H9 (cell line): Measurements from ENCODE around the gene CFAP69. TPM values are rescaled to one million over a fixed set of nuclear protein-coding genes. Genes with fewer than 3 reads are reported as not detected.

Source experiments
- DNase-seq: peaks from one replicate; pipeline ENCODE4 v3.0.0-alpha.2; 2017
- H2AFZ ChIP-seq: one replicate; pipeline ENCODE4 v1.6.1; 2013; ENCODE audit warnings: mild to moderate bottlenecking, low read length, control low read depth, moderate library complexity
- H2AK5ac ChIP-seq: 2 replicates; pipeline ENCODE4 v1.6.1; 2013; ENCODE audit warnings: low read length, control low read depth, mixed read lengths; ENCODE audit not compliant: insufficient read length
- H2BK120ac ChIP-seq: one replicate; pipeline ENCODE4 v1.6.1; 2013; ENCODE audit warnings: low read depth, mild to moderate bottlenecking, low read length, control low read depth, inconsistent platforms; ENCODE audit not compliant: poor library complexity, severe bottlenecking
- H2BK12ac ChIP-seq: 2 replicates; pipeline ENCODE4 v1.6.1; 2013; ENCODE audit warnings: low read length, control low read depth, mixed read lengths, low read depth; ENCODE audit not compliant: insufficient read length
- H2BK15ac ChIP-seq: 2 replicates; pipeline ENCODE4 v1.6.1; 2013; ENCODE audit warnings: low read depth, low read length, control low read depth
- H2BK20ac ChIP-seq: one replicate; pipeline ENCODE4 v1.6.1; 2013; ENCODE audit warnings: low read depth, mild to moderate bottlenecking, low read length, control low read depth, inconsistent platforms; ENCODE audit not compliant: poor library complexity, severe bottlenecking
- H2BK5ac ChIP-seq: 2 replicates; pipeline ENCODE4 v1.6.1; 2013; ENCODE audit warnings: low read length, control low read depth, mixed read lengths; ENCODE audit not compliant: insufficient read length
- H3K14ac ChIP-seq: 2 replicates; pipeline ENCODE4 v1.6.1; 2013; ENCODE audit warnings: low read length, control low read depth; ENCODE audit not compliant: insufficient read depth
- H3K18ac ChIP-seq: 2 replicates; pipeline ENCODE4 v1.6.1; 2013; ENCODE audit warnings: low read depth, mild to moderate bottlenecking, mixed read lengths, low read length, control low read depth; ENCODE audit not compliant: insufficient read length
- H3K23ac ChIP-seq: 2 replicates; pipeline ENCODE4 v1.6.1; 2013; ENCODE audit warnings: low read length, control low read depth, mixed read lengths, low read depth; ENCODE audit not compliant: insufficient read length
- H3K23me2 ChIP-seq: 2 replicates; pipeline ENCODE4 v1.6.1; 2013; ENCODE audit warnings: low read depth, mild to moderate bottlenecking, mixed read lengths, low read length, control low read depth; ENCODE audit not compliant: insufficient read length, poor library complexity, severe bottlenecking
- H3K27ac ChIP-seq: 2 replicates; pipeline ENCODE4 v1.5.1; 2013; ENCODE audit warnings: low read length, control low read depth, mixed read lengths, low read depth; ENCODE audit not compliant: insufficient read length
- H3K27me3 ChIP-seq: 2 replicates; pipeline ENCODE4 v1.6.1; 2013; ENCODE audit warnings: low read length, control low read depth, inconsistent platforms; ENCODE audit not compliant: insufficient read depth
- H3K4ac ChIP-seq: 2 replicates; pipeline ENCODE4 v1.6.1; 2013; ENCODE audit warnings: low read depth, mild to moderate bottlenecking, control low read depth, inconsistent platforms, low read length, moderate library complexity
- H3K4me1 ChIP-seq: 2 replicates; pipeline ENCODE4 v1.6.1; 2013; ENCODE audit warnings: low read length, control low read depth, inconsistent platforms; ENCODE audit not compliant: insufficient read depth
- H3K4me2 ChIP-seq: 2 replicates; pipeline ENCODE4 v1.6.1; 2013; ENCODE audit warnings: low read length, control low read depth, mixed read lengths; ENCODE audit not compliant: insufficient read length, insufficient read depth
- H3K56ac ChIP-seq: 2 replicates; pipeline ENCODE4 v1.6.1; 2013; ENCODE audit warnings: low read depth, mild to moderate bottlenecking, mixed read lengths, low read length, control low read depth; ENCODE audit not compliant: insufficient read length
- H3K79me1 ChIP-seq: 2 replicates; pipeline ENCODE4 v1.6.1; 2013; ENCODE audit warnings: low read depth, mild to moderate bottlenecking, moderate library complexity, low read length, control low read depth, inconsistent platforms; ENCODE audit not compliant: insufficient read depth, poor library complexity, severe bottlenecking
- H3K79me2 ChIP-seq: 2 replicates; pipeline ENCODE4 v1.6.1; 2013; ENCODE audit warnings: low read length, control low read depth, inconsistent platforms; ENCODE audit not compliant: insufficient read depth
- H3K9ac ChIP-seq: 2 replicates; pipeline ENCODE4 v1.6.1; 2013; ENCODE audit warnings: low read length, control low read depth, mixed read lengths; ENCODE audit not compliant: insufficient read length; ENCODE audit errors: extremely low read depth
- H3K9me3 ChIP-seq: one replicate; pipeline ENCODE4 v1.6.1; 2013; ENCODE audit warnings: low read depth, low read length, inconsistent platforms; ENCODE audit not compliant: control insufficient read depth
- H3T11ph ChIP-seq: one replicate; pipeline ENCODE4 v1.6.1; 2013; ENCODE audit warnings: mild to moderate bottlenecking, low read length, control low read depth, inconsistent platforms
- H4K20me1 ChIP-seq: one replicate; pipeline ENCODE4 v1.6.1; 2013; ENCODE audit not compliant: control insufficient read depth, insufficient read length, insufficient read depth
- H4K5ac ChIP-seq: 2 replicates; pipeline ENCODE4 v1.6.1; 2013; ENCODE audit warnings: low read depth, mild to moderate bottlenecking, mixed read lengths, low read length, control low read depth; ENCODE audit not compliant: insufficient read length
- H4K8ac ChIP-seq: replicated peaks from 2 replicates; pipeline ENCODE4 v1.6.1; 2013; ENCODE audit warnings: low read length, control low read depth, mixed read lengths, low read depth; ENCODE audit not compliant: insufficient read length
- H4K91ac ChIP-seq: 2 replicates; pipeline ENCODE4 v1.6.1; 2013; ENCODE audit warnings: low read depth, mild to moderate bottlenecking, moderate library complexity, mixed read lengths, low read length, control low read depth; ENCODE audit not compliant: insufficient read length
- H3K27ac Mint-ChIP-seq, 3 experiments: 2 replicates in 2 of 3; 3 replicates in 1 of 3; pipeline ENCODE4 v1.8.0; 2020 to 2021; ENCODE audit warnings: mixed read lengths in 3 of 3, mild to moderate bottlenecking in 1 of 3, moderate library complexity in 1 of 3
- H3K27me3 Mint-ChIP-seq: 2 replicates; pipeline ENCODE4 v1.8.0; 2021; ENCODE audit warnings: low read depth, mild to moderate bottlenecking, moderate library complexity, mixed read lengths
- H3K36me3 Mint-ChIP-seq, 3 experiments: 2 replicates in 2 of 3; 3 replicates in 1 of 3; pipeline ENCODE4 v1.8.0; 2020 to 2021; ENCODE audit warnings: low read depth in 3 of 3, mixed read lengths in 3 of 3; ENCODE audit not compliant: insufficient read depth in 1 of 3
- H3K4me1 Mint-ChIP-seq, 2 experiments: 2 replicates each; pipeline ENCODE4 v1.8.0; 2020; ENCODE audit warnings: mixed read lengths in 2 of 2
- H3K4me3 Mint-ChIP-seq, 2 experiments: 2 replicates in 1 of 2; 3 replicates in 1 of 2; pipeline ENCODE4 v1.8.0; 2020 to 2021; ENCODE audit warnings: mild to moderate bottlenecking in 2 of 2, mixed read lengths in 2 of 2, moderate library complexity in 1 of 2
- H3K9me3 Mint-ChIP-seq, 2 experiments: 2 replicates in 1 of 2; 3 replicates in 1 of 2; pipeline ENCODE4 v1.8.0; 2020; ENCODE audit warnings: mild to moderate bottlenecking in 2 of 2, mixed read lengths in 2 of 2, moderate library complexity in 1 of 2
- WGBS: extraction: QIAGEN DNeasy Blood & Tissue Kit; methylation state at CpG from one replicate; pipeline ENCODE4 v1.1.7; 2013; ENCODE audit warnings: missing lambda C conversion rate, low lambda C conversion rate, mixed read lengths; ENCODE audit not compliant: insufficient read length; ENCODE audit errors: extremely low coverage; 5-methylcytosine and 5-hydroxymethylcytosine counted together
- total RNA-seq: library from RNA; stranded (reverse); gene quantifications from 2 replicates; pipeline ENCODE4 v1.2.1, GENCODE V29; 2021
- TF ChIP-seq, protein P1 (sequence below): fragments of 200-600 bp; sonication (generic); conservative IDR thresholded peaks from 3 replicates; pipeline ENCODE4 v1.8.0; 2021; ENCODE audit warnings: antibody characterized with exemption, mild to moderate bottlenecking

Gene CFAP69
- total RNA-seq, 1 experiment from 2014 or later, result 2.9 TPM

- Mint-ChIP-seq H3K4me3 (no peak overlapping the region), H3K36me3 (no peaks in the 10 kb centered on the region), H3K27me3 (peaks cover 15% of the 10 kb centered on the region), H3K27ac (no peak overlapping the region), H3K9me3 (no peaks in the 10 kb centered on the region), H3K4me1 (peaks cover 0 to 2% of the 10 kb centered on the region in 2 experiments; a peak in 1 of 4 replicates)
- TF ChIP-seq, protein P1, sequence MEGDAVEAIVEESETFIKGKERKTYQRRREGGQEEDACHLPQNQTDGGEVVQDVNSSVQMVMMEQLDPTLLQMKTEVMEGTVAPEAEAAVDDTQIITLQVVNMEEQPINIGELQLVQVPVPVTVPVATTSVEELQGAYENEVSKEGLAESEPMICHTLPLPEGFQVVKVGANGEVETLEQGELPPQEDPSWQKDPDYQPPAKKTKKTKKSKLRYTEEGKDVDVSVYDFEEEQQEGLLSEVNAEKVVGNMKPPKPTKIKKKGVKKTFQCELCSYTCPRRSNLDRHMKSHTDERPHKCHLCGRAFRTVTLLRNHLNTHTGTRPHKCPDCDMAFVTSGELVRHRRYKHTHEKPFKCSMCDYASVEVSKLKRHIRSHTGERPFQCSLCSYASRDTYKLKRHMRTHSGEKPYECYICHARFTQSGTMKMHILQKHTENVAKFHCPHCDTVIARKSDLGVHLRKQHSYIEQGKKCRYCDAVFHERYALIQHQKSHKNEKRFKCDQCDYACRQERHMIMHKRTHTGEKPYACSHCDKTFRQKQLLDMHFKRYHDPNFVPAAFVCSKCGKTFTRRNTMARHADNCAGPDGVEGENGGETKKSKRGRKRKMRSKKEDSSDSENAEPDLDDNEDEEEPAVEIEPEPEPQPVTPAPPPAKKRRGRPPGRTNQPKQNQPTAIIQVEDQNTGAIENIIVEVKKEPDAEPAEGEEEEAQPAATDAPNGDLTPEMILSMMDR, result no peak
- WGBS, result no CpG with 5 or more reads among the region's 4 CpGs
- Histone ChIP-seq H3K4me1 (no peaks in the 10 kb centered on the region), H3K14ac (no peak overlapping the region), H4K91ac (no peak overlapping the region), H2BK120ac (no peak overlapping the region), H4K8ac (no peak overlapping the region), H3K9me3 (no peaks in the 10 kb centered on the region), H3K56ac (no peak overlapping the region), H3K23me2 (no peaks in the 10 kb centered on the region), H4K5ac (no peak overlapping the region), H3K4me2 (no peak overlapping the region), H2BK20ac (no peak overlapping the region), H2BK12ac (no peak overlapping the region), H3K9ac (no peak overlapping the region), H3K27me3 (no peaks in the 10 kb centered on the region), H3K23ac (no peak overlapping the region), H4K20me1 (no peaks in the 10 kb centered on the region), H2AK5ac (no peak overlapping the region), H2BK5ac (no peak overlapping the region), H2AFZ (no peak overlapping the region), H3K18ac (no peak overlapping the region), H3K79me2 (no peaks in the 10 kb centered on the region), H3T11ph (no peak overlapping the region), H3K4ac (no peak overlapping the region), H3K79me1 (no peaks in the 10 kb centered on the region), H2BK15ac (no peak overlapping the region), H3K27ac (no peak overlapping the region)
- DNase-seq, result no peak
Measured at GRCh38 chr7:90313907-90314306, 68.9 kb downstream of the CFAP69 start.
